Measurements from ENCODE around the gene ZFTA.
"Not testable (repeated sequence)": the region's sequence is repeated elsewhere in the genome, so short reads cannot be mapped to it uniquely, and the experiment has no call there.

ZFTA gene

GRCh38 chr11:63768237-63769041 is at the start of gene ZFTA:
ZFTA (minus strand) TSS chr11:63768775; CDS start chr11:63768622, 153 bp downstream.
- DNase-seq = peak; percentile 61

- no peak for DNase-seq
These were observed 49.4 kb upstream of the ZFTA start for GRCh38 chr11:63817758-63818498.

GRCh38 chr11:63816732-63817131 is 48.2 kb upstream of the ZFTA start:
- DNase-seq = no peak

GRCh38 chr11:63816166-63816565 is 47.6 kb upstream of the ZFTA start:
- DNase-seq = no peak

- no peak for DNase-seq
These were observed 45.8 kb upstream of the ZFTA start for GRCh38 chr11:63814383-63814736.

- DNase-seq = peak; percentile 61
These were observed 45.2 kb upstream of the ZFTA start for GRCh38 chr11:63813563-63814382.

- peak; percentile 75 for DNase-seq
These were observed 44.5 kb upstream of the ZFTA start, which contains the start of gene SPINDOC for GRCh38 chr11:63813035-63813562. SPINDOC (plus strand) TSS chr11:63813456; CDS start chr11:63813687, 231 bp downstream.

- no peak for DNase-seq
These were observed 42.9 kb upstream of the ZFTA start for GRCh38 chr11:63811522-63811921.

- not testable (repeated sequence) for DNase-seq
These were observed 41.8 kb upstream of the ZFTA start for GRCh38 chr11:63810383-63810782.

GRCh38 chr11:63805844-63806415 is 37.4 kb upstream of the ZFTA start:
- no peak for DNase-seq

GRCh38 chr11:63804259-63804658 is 35.7 kb upstream of the ZFTA start:
- DNase-seq = no peak

- DNase-seq = no peak
These were observed 34.3 kb upstream of the ZFTA start for GRCh38 chr11:63802637-63803414.

GRCh38 chr11:63800921-63801320 is 32.3 kb upstream of the ZFTA start:
- DNase-seq = no peak

GRCh38 chr11:63795066-63795465 is 26.5 kb upstream of the ZFTA start:
- no peak for DNase-seq

GRCh38 chr11:63793161-63793560 is 24.6 kb upstream of the ZFTA start:
- no peak for DNase-seq

GRCh38 chr11:63791495-63792167 is 23.1 kb upstream of the ZFTA start:
- DNase-seq = no peak

- DNase-seq = no peak
These were observed 17.2 kb upstream of the ZFTA start for GRCh38 chr11:63785823-63786222.

- DNase-seq = no peak
These were observed 15.5 kb upstream of the ZFTA start for GRCh38 chr11:63783925-63784592.

- DNase-seq = no peak
These were observed 14.2 kb upstream of the ZFTA start for GRCh38 chr11:63782749-63783148.

- DNase-seq = no peak
These were observed 10.5 kb upstream of the ZFTA start for GRCh38 chr11:63779039-63779438.

- DNase-seq = no peak
These were observed 6.6 kb upstream of the ZFTA start for GRCh38 chr11:63775191-63775590.

All from NCI-H1092 (cell line).